HG03457 (cell line): Measurements from ENCODE around the gene EFCAB8.
"Not testable (repeated sequence)": the region's sequence is repeated elsewhere in the genome, so short reads cannot be mapped to it uniquely, and the experiment has no call there.

Experiments
- ATAC-seq: cut with Tn5 transposase; IDR thresholded peaks from one replicate; pipeline ENCODE4 v1.9.1; 2021; ENCODE audit warnings: moderate number of reproducible peaks; ENCODE audit not compliant: unreplicated experiment

EFCAB8 gene

DNA sequence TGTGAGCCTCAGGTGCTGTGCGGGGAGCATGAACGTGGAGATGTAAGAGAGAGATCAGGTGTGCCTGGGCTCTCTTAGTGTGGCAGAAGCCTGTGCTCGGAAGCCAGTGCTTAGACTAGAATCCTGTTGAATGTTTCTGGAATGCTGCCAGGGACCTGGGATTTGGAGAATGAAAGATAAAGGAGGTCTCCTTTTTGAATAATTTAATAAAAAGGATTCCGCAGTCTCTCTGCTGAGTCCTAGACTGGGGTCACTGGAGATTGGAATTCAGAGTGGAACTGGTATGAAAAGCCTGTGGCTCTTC, 18.8 kb upstream of the EFCAB8 start:
- ATAC-seq: no peak

DNA sequence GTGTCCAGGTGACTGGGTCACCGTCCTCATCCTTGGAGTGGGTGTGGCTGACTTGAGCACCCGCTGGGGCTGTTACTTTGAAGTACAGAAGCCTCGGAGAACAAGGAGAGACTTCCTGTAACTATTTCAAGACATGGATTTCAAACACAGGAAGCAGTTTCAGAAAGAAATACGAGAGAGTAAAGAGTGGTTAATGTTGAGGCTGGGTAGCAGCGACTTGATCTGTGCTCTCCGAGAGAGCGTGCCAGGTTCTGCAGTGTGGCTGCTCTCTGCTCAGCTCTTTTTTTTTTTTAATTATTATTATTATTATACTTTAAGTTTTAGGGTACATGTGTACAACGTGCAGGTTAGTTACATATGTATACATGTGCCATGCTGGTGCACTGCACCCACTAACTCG, 17.5 kb upstream of the EFCAB8 start:
- no peak for ATAC-seq

DNA sequence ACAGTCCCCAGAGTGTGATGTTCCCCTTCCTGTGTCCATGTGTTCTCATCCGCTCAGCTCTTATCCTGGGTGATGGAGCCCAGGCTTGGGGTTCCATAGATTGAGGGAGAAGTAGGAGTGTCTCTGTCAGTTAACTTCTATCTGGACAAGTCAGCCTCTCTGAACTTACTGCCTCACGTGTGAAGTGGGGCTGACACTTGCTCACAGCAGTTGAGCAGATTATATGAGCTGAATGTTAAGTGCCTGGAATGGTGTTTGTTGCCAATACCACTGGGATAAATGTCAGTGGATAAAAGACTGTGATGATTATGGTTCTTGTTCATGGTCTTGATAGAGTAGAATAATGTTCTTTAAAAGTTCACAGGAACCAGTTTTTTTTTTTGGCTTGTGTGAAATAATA, 17.1 kb upstream of the EFCAB8 start:
- no peak for ATAC-seq

DNA sequence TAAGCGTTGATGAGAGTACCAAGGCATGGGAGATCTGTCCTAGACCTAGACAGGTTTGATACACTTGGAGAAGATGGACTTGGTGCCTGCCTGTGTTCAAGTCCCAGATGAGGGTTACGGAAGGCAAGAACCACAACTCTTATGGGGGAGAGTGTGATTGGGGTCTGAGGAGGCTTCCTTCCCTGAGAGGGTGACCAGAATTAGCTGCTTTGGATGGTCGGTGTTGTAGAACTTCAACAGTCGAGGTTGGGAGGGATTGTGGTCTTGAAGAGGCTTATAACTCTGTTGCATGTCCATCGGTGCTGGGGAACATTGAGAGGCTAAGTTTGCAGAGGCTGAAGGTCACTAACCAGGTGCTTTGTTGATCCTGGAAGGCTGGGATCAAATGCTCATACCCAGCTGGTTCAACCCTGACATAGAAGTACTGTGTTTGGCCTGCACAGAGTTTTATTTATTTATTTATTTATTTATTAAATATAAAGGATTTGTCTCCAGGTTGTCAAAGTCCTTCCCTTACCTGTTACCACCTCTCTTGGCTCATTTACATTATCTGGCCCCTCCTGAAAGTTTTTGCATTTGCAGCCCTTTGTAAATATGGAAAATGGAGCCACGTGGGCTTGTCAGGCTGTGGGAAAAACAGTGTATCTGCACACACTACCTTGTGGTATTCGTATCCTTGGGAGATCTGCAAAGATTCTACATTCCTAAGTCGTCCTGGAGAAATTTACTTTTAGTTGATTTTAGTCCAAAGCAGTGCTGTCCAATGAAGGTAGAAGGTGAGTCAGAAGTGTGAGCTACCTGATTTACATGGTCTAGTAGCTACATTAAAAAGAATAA, 15.8 kb upstream of the EFCAB8 start:
- ATAC-seq: no peak

DNA sequence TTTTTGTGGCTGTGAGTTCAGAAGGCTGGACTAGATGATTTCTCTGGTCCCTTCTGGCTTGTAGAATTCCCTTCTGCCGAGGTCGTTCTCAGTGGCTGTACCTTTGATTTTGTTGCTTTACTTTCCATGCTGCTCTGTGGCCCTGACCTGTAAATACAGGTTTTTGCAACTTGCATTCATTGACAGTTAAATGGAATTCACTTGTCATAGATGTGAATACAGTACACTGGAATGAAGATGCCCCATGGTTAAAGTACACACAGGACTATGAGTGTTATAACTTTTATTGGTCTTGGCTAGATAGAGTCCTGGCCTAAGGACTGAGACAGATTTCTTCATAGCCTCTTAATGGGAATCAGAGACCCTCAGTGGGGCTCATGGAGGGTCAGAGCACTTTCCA, 12.9 kb upstream of the EFCAB8 start:
- no peak for ATAC-seq

DNA sequence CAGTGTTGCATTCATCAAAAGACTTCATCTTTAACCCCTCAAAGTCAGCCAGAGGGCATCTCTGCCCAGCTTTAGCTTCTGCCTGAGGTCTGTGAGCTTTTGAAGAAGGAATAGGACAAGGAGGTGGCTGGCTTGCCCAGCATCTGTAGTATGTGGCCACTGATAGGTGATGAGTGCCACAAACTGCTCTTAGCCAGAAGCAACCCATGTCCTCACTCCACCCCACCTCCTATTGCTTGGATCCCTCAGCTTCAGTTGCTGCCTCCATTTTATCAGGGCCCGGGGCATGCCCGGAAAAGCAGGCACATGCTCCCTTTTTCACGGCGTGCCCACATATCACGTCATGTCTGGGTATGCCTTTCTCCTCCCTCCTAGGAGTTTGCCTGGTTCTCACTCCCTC, 11.9 kb upstream of the EFCAB8 start:
- ATAC-seq: no peak

DNA sequence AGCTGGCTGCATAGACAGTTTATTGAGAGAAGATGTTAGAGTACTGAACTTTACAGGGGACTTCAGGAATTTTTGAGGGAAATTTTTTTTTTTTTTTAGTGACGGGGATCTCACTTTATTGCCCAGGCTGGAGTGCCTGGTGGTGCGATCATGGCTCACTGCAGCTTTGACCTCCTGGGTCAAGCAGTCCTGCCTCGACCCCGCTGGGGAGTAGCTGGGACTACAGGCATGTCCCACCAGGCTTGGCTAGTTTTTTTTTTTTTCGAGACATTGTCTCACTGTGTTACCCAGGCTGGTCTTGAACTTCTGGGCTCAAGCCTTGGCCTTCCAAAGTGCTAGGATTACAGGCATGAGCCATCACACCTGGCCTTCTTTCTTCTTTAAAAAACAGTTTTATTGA, 10.8 kb upstream of the EFCAB8 start:
- ATAC-seq: no peak

DNA sequence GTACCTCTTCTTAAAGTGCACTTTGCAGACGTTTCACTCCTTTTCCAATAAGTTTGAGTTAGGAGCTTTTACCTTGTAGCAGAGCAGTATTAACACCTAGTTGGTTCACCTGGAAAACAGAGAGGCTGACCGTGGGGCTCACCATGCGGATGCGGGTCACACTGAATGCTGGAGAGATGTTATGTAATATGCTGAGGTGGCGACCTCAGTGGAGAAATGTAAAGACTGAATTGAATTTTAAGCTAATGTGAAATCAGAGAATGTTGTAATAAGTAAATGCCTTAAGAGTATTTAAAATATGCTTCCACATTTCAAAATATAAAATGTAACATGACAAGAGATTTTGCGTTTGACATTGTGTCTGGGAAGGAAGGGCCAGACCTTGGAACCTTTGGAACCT, 9.9 kb upstream of the EFCAB8 start:
- ATAC-seq: no peak

DNA sequence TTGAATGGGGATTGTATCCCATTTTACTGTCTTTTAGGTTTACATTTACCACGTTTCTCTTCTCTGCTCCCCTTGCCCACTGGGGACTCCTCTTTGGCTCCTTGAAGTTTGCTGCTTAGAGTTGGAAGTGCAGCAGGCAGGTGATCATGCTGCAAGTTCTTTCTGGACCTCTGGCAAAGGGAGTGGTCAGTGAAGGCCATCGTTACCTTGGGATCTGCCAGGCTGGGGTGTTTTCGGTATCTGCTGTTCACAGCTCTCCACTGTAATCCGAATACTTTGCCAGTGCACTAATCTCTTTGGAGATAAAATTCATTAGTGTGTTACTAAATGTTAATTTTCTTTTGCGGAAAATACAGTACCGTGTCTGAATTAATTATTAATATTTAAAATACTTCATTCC, 9.1 kb upstream of the EFCAB8 start:
- no peak for ATAC-seq

DNA sequence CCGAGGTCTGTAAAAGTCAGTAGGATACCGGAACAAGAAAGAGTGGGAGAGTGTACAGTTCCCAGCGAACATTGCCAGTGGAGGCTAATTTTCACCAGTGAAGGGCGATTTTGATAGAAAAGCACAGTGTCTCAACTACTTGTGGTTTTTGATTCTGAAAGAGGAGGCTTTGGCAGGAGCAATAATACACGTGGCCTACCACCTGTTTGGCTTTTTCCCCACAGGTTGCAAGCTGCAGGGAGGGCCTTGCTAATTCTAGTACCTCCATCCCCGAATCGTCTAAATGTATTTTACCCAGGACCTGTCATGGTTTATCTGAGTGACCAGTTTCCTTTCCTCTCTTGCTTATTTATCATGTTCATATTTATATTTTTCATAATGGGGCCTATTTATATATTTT, 3.3 kb upstream of the EFCAB8 start:
- ATAC-seq: no peak

DNA sequence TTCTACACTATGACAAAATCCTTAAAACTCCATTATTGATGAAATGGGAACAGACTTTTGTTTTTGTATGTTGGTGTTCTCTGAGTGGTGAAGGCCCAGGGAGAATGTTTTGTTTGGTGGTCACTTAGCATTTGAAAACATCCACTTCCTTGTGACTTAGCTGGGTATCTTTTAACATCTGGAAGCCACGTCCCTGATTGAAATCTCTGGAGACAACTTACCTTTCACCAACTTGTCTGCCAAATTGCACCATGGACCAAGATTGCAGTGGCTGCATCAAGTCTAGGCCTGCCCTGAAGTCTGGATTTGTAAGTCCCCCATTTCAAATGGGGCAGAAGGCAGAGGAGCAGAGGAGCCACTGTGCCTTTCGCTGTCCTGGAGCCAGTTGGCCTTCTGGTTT, 534 bp upstream of the EFCAB8 start:
- no peak for ATAC-seq

DNA sequence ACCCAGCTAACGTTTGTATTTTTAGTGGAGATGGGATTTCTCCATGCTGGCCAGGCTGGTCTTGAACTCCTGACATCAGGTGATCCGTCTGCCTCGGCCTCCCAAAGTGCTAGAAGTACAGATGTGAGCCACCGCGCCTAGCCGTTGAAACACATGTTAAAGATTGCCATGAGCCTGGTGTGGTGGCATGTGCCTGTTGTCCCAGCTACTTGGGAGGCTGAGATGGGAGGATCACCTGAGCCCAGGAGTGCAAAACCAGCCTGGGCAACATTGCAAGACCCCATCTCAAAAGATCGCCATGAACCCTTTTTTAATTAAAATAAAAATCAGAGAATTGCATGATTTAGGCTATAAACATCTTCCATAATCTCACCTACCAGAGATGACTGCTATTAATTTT, 2.7 kb downstream of the EFCAB8 start:
- ATAC-seq: no peak

DNA sequence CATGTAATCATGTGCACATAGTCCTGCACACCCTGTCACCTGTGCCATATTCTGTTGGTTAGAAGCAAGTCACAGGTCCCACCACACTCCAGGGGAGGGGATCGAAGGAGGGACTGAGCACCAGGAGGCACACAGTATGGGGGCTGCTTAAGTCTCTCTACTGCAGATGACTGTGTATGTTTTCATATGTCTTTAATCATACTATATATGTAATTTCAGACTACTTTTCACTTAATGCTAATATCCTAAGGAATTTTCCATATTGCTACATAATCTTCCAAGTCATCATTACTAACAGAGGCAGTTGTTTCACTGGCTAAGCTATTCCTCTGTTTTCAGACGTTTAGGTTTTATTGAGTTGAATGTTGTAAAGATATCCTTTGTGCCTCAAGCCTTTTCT, 10.8 kb downstream of the EFCAB8 start:
- ATAC-seq: no peak

DNA sequence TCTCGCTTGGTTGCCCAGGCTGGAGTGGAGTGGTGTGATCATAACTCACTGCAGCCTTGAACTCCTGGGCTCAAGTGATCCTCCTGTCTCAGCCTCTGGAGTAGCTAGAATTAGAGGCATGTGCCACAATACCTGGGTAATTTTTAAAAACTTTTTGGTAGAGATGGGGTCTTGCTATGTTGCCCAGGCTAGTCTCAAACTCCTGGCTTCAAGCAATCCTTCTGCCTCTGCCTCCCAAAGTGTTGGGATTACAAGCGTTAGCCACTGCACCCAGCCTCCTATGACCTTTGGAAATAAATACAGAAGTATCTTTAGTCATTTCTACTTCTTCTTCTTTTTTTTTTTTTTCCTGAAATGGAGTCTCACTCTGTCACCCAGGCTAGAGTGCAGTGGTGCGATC, 11.8 kb downstream of the EFCAB8 start:
- not testable (repeated sequence) for ATAC-seq

DNA sequence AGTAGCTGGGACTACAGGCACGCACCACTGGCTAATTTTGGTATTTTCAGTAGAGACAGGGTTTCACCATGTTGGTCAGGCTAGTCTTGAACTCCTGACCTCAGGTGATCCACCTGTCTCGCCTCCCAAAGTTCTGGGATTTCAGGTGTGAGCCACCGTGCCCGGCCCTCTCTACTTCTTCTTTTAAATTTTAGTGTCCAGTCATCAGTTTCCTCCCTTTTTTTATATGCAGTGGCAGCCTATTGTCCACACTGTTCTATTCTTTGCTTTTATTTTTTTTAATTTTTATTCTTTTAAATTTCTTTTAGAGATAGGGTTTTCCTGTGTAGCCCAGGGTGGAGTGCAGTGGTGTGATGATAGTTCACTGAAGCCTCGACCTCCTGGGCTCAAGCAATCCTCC, 12.3 kb downstream of the EFCAB8 start:
- no peak for ATAC-seq

DNA sequence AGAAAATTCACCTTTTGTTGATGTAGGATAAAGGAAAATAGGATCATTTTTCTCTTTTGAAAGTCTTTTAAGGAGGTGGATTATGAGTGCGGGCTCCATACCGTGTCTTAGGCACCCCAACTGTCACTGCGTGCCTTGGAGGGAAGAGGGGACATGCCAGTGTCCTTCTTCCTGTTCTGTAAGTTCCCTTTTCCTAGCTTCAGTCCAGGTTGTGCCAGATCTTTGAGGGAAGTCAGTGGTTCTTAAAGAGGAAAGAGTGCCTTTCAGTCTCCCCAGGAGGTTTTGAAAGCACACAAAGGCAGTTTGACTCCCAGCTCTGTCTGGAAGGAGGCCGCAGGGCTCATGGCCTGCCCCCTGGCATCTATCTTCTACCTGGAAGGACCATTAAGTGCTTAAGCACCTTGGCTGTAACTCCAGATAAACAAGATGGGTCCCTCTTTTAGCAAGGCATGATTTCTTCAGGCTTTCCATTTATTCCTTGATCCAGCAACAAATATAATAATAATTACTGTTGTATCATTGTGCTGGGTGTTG, 13.0 kb downstream of the EFCAB8 start:
- ATAC-seq: no peak

DNA sequence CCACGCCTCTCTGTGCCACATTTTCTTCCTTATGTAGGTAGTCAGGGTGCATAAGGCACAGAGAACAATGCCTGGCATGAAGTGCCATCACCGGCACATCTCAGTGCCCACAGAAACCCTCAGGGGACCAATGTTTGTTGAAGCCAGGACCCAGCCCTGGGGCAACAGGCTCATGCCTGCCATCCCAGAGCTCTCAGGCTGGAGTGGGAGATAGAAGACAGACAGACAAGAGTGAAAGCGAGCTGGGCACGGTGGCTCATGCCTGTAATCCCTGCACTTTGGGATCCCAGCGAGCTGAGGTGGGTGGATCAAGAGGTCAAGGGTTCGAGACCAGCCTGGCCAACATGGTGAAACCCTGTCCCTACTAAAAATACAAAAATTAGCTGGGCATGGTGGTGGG, 13.5 kb downstream of the EFCAB8 start:
- ATAC-seq: no peak

DNA sequence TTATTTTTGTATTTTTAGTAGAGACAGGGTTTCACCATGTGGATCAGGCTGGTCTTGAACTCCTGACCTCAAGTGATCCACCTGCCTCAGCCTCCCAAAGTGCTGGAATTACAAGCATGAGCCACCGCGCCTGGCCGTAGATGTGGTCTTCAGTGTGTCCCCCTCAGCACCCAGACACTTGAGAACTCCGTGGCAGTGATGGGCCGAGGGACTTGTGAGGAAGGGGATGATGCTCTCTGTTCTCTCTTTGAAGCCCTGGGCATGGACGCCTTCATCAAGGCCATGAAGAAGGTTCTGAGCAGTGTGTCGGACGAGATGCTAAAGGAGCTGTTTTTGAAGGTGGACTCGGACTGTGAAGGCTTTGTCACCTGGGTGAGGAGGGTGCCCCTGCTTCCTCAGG, 16.9 kb downstream of the EFCAB8 start:
- ATAC-seq: no peak

DNA sequence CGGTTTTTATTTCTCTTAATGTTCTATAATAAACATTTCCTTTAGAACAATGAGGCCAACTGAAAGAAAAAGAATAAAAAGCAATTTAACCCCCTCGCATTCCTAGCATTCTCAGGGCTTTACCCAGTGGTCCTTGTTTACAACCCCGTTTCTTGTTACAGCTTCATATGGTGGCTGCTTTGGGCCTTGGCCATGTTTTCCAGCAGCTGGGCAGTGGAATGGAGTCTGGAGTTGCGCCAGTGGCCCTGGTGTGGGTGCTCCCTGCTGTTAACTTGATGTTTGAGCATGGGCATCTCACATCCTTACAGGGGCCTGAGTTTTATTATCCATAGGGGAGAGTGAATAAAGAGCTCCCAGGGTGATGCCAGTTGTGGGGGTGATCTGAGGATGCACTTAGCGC, 18.8 kb downstream of the EFCAB8 start:
- no peak for ATAC-seq

DNA sequence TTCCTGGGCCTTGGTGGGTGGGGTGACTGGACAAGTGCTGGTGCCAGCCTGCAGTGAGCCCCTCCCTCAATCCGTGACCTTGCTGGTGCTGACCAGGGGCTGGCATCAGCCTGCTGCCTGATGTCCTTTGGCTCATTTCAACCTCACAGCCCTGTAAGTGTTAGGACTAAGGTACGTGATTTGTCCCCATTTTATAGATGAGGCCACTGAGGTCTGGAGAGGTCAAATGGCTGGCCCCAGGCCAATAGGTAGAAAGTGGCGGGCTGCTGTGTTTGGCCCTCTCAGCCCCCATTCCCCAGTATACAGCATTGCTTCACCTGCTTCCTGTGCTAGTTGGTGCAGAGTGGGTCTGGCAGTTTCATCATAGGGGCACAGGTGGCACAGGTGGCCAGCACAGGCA, 20.1 kb downstream of the EFCAB8 start:
- no peak for ATAC-seq

DNA sequence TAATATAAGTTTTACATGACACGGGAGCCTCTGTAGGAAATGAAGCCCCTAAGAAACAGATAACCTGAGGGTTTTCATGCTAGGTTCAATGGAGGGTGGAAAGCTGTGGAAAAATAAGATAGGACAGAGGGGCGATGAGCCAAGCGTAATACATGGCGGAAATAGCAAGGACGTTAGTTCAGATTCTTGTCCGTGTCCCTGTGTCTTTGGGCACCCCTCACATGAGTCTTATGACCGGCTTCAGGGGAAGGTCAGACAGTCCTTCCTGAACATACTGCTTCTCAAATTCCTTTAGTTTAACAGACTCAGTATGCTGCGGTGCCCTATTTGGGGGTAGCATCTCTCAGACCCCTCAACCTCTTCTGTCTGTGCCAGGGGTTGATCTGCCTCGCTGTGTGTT, 20.8 kb downstream of the EFCAB8 start:
- ATAC-seq: no peak

DNA sequence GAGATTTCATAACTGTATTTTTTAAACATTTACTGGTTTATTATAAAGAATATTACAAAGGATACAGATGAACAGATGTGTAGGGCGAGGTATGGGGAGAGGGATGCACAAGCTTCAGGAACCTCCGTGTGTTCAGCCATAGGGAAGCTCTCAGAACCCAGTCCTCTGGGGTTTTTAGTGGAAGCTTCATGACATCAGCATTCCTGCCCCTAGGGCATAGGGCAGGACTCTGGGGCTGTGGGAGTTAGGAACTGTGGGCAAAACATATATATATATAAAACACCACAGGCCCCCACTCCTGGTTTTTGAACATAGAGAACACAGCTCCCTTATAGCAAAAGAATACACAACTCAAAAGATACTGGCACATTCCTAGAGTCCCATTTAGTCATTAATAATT, 21.9 kb downstream of the EFCAB8 start:
- ATAC-seq: no peak

DNA sequence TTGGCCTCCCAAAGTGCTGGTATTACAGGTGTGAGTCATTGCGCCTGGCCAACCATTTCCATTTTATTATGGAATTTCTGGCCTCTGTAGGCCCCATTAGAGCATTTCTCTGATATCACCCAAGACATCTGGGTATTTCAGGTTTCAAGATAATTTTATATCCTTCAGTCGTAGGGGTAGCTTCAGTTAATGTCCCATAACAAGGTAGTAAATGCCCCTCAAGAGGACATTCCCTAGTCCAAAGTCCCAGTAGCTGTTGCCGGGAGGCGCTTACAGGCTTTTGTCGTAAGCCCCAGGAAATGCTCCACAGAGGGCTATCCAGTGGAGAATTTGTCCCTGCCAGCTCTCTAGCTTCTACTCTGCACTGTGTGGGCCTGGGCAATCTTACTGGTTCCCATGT, 24.4 kb downstream of the EFCAB8 start:
- no peak for ATAC-seq
